Fibroblast of lung (primary cell): ENCODE data around the gene BLACAT1. TPM values are rescaled to one million over a fixed set of nuclear protein-coding genes. Genes with fewer than 3 reads are reported as not detected.

Experiments
- DNase-seq, 2 donors: peaks; one replicate each; pipeline versions ENCODE4 v3.0.0 to v3.0.0-alpha.2; 2010; ENCODE audit warnings: low read depth in 2 of 2
- H2AFZ ChIP-seq: 2 replicates; pipeline ENCODE4 v1.5.1; 2012; ENCODE audit warnings: low read length, control low read depth, inconsistent platforms
- H3K27ac ChIP-seq: 2 replicates; pipeline ENCODE4 v1.5.1; 2011; ENCODE audit warnings: low read length, control low read depth; ENCODE audit not compliant: insufficient read depth
- H3K27me3 ChIP-seq: 2 replicates; pipeline ENCODE4 v1.5.1; 2011; ENCODE audit warnings: mild to moderate bottlenecking, low read length; ENCODE audit not compliant: control insufficient read depth, insufficient read depth
- H3K36me3 ChIP-seq: 2 replicates; pipeline ENCODE4 v1.5.1; 2011; ENCODE audit warnings: low read length; ENCODE audit not compliant: control insufficient read depth, insufficient read depth
- H3K4me1 ChIP-seq: 2 replicates; pipeline ENCODE4 v1.5.1; 2011; ENCODE audit warnings: low read length; ENCODE audit not compliant: control insufficient read depth, insufficient read depth; ENCODE audit errors: extremely low read depth
- H3K4me2 ChIP-seq: 2 replicates; pipeline ENCODE4 v1.5.1; 2011; ENCODE audit warnings: low read length, control low read depth; ENCODE audit not compliant: insufficient read depth; ENCODE audit errors: extremely low read depth
- H3K4me3 ChIP-seq, 4 experiments: fragments of 200-600 bp in 1 of 4; sonication (generic) in 1 of 4; replicated peaks in 1 of 4; 2 replicates each; pipeline ENCODE4 v1.5.1; 2011 to 2016; ENCODE audit warnings: low read length in 4 of 4, low read depth in 3 of 4, mild to moderate bottlenecking in 3 of 4, control low read depth in 2 of 4, inconsistent platforms in 1 of 4, mixed read lengths in 1 of 4; ENCODE audit not compliant: insufficient read depth in 1 of 4; ENCODE audit errors: control extremely low read depth in 1 of 4
- H3K79me2 ChIP-seq: 2 replicates; pipeline ENCODE4 v1.5.1; 2012; ENCODE audit warnings: mild to moderate bottlenecking, low read length, inconsistent platforms; ENCODE audit not compliant: control insufficient read depth, insufficient read depth
- H3K9ac ChIP-seq: 2 replicates; pipeline ENCODE4 v1.5.1; 2011; ENCODE audit warnings: mild to moderate bottlenecking, low read length, control low read depth; ENCODE audit not compliant: insufficient read depth
- H3K9me3 ChIP-seq: 2 replicates; pipeline ENCODE4 v1.5.1; 2012; ENCODE audit warnings: low read depth, low read length; ENCODE audit not compliant: control insufficient read depth, insufficient read depth
- H4K20me1 ChIP-seq: 2 replicates; pipeline ENCODE4 v1.5.1; 2011; ENCODE audit warnings: low read length; ENCODE audit not compliant: control insufficient read depth, insufficient read depth; ENCODE audit errors: extremely low read depth
- CTCF ChIP-seq, 2 donors: IDR thresholded peaks in 1 of 2; conservative IDR thresholded peaks in 1 of 2; 1 replicate in 1 of 2; 2 replicates in 1 of 2; pipeline ENCODE4 v1.5.1; 2011 to 2012; ENCODE audit warnings: low read length in 2 of 2, control low read depth in 1 of 2, inconsistent platforms in 1 of 2, low read depth in 1 of 2, mild to moderate bottlenecking in 1 of 2
- EZH2 ChIP-seq: IDR thresholded peaks from 2 replicates; pipeline ENCODE4 v1.5.1; 2012; ENCODE audit warnings: low read length, control low read depth, mild to moderate bottlenecking; ENCODE audit errors: missing control alignments
- polyA plus RNA-seq, 2 donors: library from polyadenylated mRNA; depleted of rRNA in 1 of 2; stranded (reverse) in 1 of 2; unstranded in 1 of 2; fragments of >200 nt; gene quantifications; 2 replicates each; pipeline ENCODE4 v1.2.1, GENCODE V29; 2011 to 2012; ENCODE audit warnings: missing spikeins in 1 of 2
- total RNA-seq: library from RNA; depleted of rRNA; stranded (reverse); fragments of >200 nt; gene quantifications from 2 replicates; pipeline ENCODE4 v1.2.1, GENCODE V29; 2014

BLACAT1 gene
- total and polyA plus RNA-seq, 2 donors (not counting 1 experiment from before 2014, with no cell fraction given) = not detected

GRCh38 chr1:205472737-205473441 is 17.0 kb upstream of the BLACAT1 start:
- no peak for TF ChIP-seq EZH2
- no peak for TF ChIP-seq CTCF (conservative IDR thresholded peaks at IDR 0.05 in 1 of 2, IDR thresholded peaks at IDR 0.05 in 1 of 2; ENCODE audit: low read depth in 1 of 2, low read length in 2 of 2)
- H4K20me1 ChIP-seq = no peaks in the 10 kb centered on the region
- H3K4me2 ChIP-seq = no peak overlapping the region
- peaks cover 3% of the 10 kb centered on the region for H3K27me3 ChIP-seq
- H3K79me2 ChIP-seq = no peaks in the 10 kb centered on the region
- no peak overlapping the region for H3K9ac ChIP-seq
- H3K4me1 ChIP-seq = no peaks in the 10 kb centered on the region
- H2AFZ ChIP-seq = no peak overlapping the region
- no peaks in the 10 kb centered on the region for H3K36me3 ChIP-seq
- H3K27ac ChIP-seq = no peak overlapping the region
- H3K9me3 ChIP-seq = no peaks in the 10 kb centered on the region
- H3K4me3 ChIP-seq = no peak overlapping the region
- no peak for DNase-seq

- Histone ChIP-seq H4K20me1 (no peaks in the 10 kb centered on the region), H3K9ac (no peak overlapping the region), H3K9me3 (no peaks in the 10 kb centered on the region), H3K36me3 (no peaks in the 10 kb centered on the region), H3K79me2 (no peaks in the 10 kb centered on the region), H2AFZ (no peak overlapping the region), H3K4me2 (no peak overlapping the region), H3K4me3 (no peak overlapping the region), H3K27me3 (peaks cover 9% of the 10 kb centered on the region), H3K27ac (no peak overlapping the region), H3K4me1 (no peaks in the 10 kb centered on the region)
- no peak for DNase-seq
- TF ChIP-seq CTCF (conservative IDR thresholded peaks at IDR 0.05 in 1 of 2, IDR thresholded peaks at IDR 0.05 in 1 of 2; ENCODE audit: low read depth in 1 of 2, low read length in 2 of 2) (no peak), EZH2 (no peak)
Measured at GRCh38 chr1:205470131-205470530, 14.3 kb upstream of the BLACAT1 start.

GRCh38 chr1:205466595-205467220 is 10.9 kb upstream of the BLACAT1 start:
- Histone ChIP-seq H3K36me3 (no peaks in the 10 kb centered on the region), H3K4me1 (no peaks in the 10 kb centered on the region), H3K27me3 (peaks cover 9% of the 10 kb centered on the region), H3K4me3 (no peak overlapping the region), H2AFZ (no peak overlapping the region), H3K9me3 (no peaks in the 10 kb centered on the region), H4K20me1 (no peaks in the 10 kb centered on the region), H3K9ac (no peak overlapping the region), H3K79me2 (no peaks in the 10 kb centered on the region), H3K4me2 (no peak overlapping the region), H3K27ac (no peak overlapping the region)
- no peak for DNase-seq
- no peak for TF ChIP-seq EZH2
- TF ChIP-seq CTCF (conservative IDR thresholded peaks at IDR 0.05 in 1 of 2, IDR thresholded peaks at IDR 0.05 in 1 of 2; ENCODE audit: low read depth in 1 of 2, low read length in 2 of 2) = no peak
